ENCODE data around the gene RINT1. TPM values are rescaled to one million over a fixed set of nuclear protein-coding genes. Genes with fewer than 3 reads are reported as not detected.

Gene RINT1
- total RNA-seq, 1 experiment from 2014 or later, result 18.1 TPM

DNA sequence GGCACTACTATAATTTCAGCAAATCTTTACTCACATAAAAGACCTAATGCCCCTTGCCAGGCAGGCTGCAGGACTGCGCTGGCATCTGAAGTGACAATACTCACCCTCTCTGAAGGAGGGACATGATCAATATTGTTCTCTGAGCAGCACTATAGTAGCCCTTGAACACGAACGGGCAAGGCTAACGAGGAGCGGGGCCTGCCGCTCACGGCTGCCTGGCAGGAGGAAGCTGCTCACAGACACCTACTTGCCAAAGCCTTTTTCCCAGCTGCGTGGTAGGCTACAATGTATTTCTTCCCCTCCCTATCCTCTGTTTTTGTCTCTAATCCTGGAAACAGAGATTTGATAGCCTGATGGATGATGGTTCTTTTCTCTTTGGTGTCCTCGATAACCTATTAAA lies 29.8 kb upstream of the RINT1 start:
- Histone ChIP-seq H3K36me3 (ENCODE audit: control insufficient read depth, insufficient read depth, low read length) (peaks cover 37% of the 10 kb centered on the region), H3K9me3 (ENCODE audit: control insufficient read depth, insufficient read depth, low read depth, low read length) (no peaks in the 10 kb centered on the region), H3K4me3 (ENCODE audit: low read depth in 2 of 2, low read length in 2 of 2) (no peak overlapping the region), H3K4me1 (ENCODE audit: control insufficient read depth, insufficient read depth, low read length) (no peaks in the 10 kb centered on the region), H3K27ac (ENCODE audit: low read length) (no peak overlapping the region), H3K27me3 (ENCODE audit: control insufficient read depth, insufficient read depth, low read length) (no peaks in the 10 kb centered on the region)
- TF ChIP-seq SIN3A (IDR thresholded peaks at IDR 0.05; ENCODE audit: borderline replicate concordance, insufficient read depth, low read depth, low read length), result no peak
- no peak for TF ChIP-seq POLR2AphosphoS5 (IDR thresholded peaks at IDR 0.05; ENCODE audit: low read depth, low read length)
- TF ChIP-seq, protein P1, sequence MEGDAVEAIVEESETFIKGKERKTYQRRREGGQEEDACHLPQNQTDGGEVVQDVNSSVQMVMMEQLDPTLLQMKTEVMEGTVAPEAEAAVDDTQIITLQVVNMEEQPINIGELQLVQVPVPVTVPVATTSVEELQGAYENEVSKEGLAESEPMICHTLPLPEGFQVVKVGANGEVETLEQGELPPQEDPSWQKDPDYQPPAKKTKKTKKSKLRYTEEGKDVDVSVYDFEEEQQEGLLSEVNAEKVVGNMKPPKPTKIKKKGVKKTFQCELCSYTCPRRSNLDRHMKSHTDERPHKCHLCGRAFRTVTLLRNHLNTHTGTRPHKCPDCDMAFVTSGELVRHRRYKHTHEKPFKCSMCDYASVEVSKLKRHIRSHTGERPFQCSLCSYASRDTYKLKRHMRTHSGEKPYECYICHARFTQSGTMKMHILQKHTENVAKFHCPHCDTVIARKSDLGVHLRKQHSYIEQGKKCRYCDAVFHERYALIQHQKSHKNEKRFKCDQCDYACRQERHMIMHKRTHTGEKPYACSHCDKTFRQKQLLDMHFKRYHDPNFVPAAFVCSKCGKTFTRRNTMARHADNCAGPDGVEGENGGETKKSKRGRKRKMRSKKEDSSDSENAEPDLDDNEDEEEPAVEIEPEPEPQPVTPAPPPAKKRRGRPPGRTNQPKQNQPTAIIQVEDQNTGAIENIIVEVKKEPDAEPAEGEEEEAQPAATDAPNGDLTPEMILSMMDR (IDR thresholded peaks at IDR 0.05), result no peak
- TF ChIP-seq, protein P2, sequence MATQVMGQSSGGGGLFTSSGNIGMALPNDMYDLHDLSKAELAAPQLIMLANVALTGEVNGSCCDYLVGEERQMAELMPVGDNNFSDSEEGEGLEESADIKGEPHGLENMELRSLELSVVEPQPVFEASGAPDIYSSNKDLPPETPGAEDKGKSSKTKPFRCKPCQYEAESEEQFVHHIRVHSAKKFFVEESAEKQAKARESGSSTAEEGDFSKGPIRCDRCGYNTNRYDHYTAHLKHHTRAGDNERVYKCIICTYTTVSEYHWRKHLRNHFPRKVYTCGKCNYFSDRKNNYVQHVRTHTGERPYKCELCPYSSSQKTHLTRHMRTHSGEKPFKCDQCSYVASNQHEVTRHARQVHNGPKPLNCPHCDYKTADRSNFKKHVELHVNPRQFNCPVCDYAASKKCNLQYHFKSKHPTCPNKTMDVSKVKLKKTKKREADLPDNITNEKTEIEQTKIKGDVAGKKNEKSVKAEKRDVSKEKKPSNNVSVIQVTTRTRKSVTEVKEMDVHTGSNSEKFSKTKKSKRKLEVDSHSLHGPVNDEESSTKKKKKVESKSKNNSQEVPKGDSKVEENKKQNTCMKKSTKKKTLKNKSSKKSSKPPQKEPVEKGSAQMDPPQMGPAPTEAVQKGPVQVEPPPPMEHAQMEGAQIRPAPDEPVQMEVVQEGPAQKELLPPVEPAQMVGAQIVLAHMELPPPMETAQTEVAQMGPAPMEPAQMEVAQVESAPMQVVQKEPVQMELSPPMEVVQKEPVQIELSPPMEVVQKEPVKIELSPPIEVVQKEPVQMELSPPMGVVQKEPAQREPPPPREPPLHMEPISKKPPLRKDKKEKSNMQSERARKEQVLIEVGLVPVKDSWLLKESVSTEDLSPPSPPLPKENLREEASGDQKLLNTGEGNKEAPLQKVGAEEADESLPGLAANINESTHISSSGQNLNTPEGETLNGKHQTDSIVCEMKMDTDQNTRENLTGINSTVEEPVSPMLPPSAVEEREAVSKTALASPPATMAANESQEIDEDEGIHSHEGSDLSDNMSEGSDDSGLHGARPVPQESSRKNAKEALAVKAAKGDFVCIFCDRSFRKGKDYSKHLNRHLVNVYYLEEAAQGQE (IDR thresholded peaks at IDR 0.05; ENCODE audit: insufficient read depth in 1 of 2, low read depth in 2 of 2, low read length in 1 of 2), result no peak
- TF ChIP-seq TCF7L2 (IDR thresholded peaks at IDR 0.05; ENCODE audit: low read depth, low read length), result no peak
- no TSS peak for BruUV-seq (replicated peaks)
- in situ Hi-C loops (cut with HindIII; ENCODE audit: low pct_unique_long_range_greater_than_20kb, low sequenced_read_pairs), result no loop called here
- CTCF ChIA-PET, result interaction anchor here (0.7 kb wide), 1 partner anchor 226 kb away, joined by 3 read pairs; no protein-coding TSS in a partner anchor
- no peak for DNase-seq (ENCODE audit: low read depth, low spot score)
- POLR2A ChIA-PET, result interaction anchor here (0.6 kb wide), 2 partner anchors 34 to 387 kb away, joined by 5 to 6 read pairs; no protein-coding TSS in a partner anchor
- no peak for ATAC-seq
- intact Hi-C loops (cut with micrococcal nuclease; ENCODE audit: unreplicated experiment), result no loop called here

DNA sequence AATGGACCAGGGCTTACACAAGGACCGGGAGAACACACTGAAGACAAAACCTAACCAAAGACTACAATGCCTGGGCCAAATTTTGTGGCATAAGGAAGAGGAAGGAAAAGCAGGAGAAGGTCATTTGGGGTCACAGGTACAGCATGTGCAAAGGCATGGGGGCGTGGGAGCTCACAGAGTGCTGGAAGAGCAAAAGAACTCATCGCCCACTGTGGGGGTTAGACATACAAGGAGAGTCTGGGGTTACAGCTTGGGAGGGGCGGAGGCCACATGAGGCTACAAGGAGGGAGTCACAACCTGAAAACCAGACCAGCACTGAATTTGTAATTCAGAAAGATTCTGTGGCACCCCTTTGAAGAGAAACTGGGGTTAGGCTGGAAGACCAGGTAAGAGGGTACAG lies 19.6 kb upstream of the RINT1 start:
- POLR2A ChIA-PET, result no interaction called here
- no peaks in the 10 kb centered on the region for H3K27me3 ChIP-seq (ENCODE audit: control insufficient read depth, insufficient read depth, low read length)
- DNase-seq (ENCODE audit: low read depth, low spot score), result no peak
- H3K9me3 ChIP-seq (ENCODE audit: control insufficient read depth, insufficient read depth, low read depth, low read length), result no peaks in the 10 kb centered on the region
- no peak for TF ChIP-seq SIN3A (IDR thresholded peaks at IDR 0.05; ENCODE audit: borderline replicate concordance, insufficient read depth, low read depth, low read length)
- TF ChIP-seq, protein P1 (IDR thresholded peaks at IDR 0.05), result no peak
- TF ChIP-seq, protein P2 (IDR thresholded peaks at IDR 0.05; ENCODE audit: insufficient read depth in 1 of 2, low read depth in 2 of 2, low read length in 1 of 2), result no peak
- no peak for TF ChIP-seq POLR2AphosphoS5 (IDR thresholded peaks at IDR 0.05; ENCODE audit: low read depth, low read length)
- no peak for TF ChIP-seq TCF7L2 (IDR thresholded peaks at IDR 0.05; ENCODE audit: low read depth, low read length)
- in situ Hi-C loops (cut with HindIII; ENCODE audit: low pct_unique_long_range_greater_than_20kb, low sequenced_read_pairs) (no loop called here), intact Hi-C loops (cut with micrococcal nuclease; ENCODE audit: unreplicated experiment) (no loop called here)
- H3K27ac ChIP-seq (ENCODE audit: low read length), result no peak overlapping the region
- no peak overlapping the region for H3K4me3 ChIP-seq (ENCODE audit: low read depth in 2 of 2, low read length in 2 of 2)
- no peaks in the 10 kb centered on the region for H3K4me1 ChIP-seq (ENCODE audit: control insufficient read depth, insufficient read depth, low read length)
- CTCF ChIA-PET, result no interaction called here
- H3K36me3 ChIP-seq (ENCODE audit: control insufficient read depth, insufficient read depth, low read length), result peaks cover 6% of the 10 kb centered on the region; the same call in 1 of the 2 replicates
- TSS peak; percentile 2 for BruUV-seq (replicated peaks)
- ATAC-seq, result no peak
